Measurements from ENCODE around the gene PI4KA. TPM values are rescaled to one million over a fixed set of nuclear protein-coding genes. Genes with fewer than 3 reads are reported as not detected.
"Not testable (repeated sequence)": the region's sequence is repeated elsewhere in the genome, so short reads cannot be mapped to it uniquely, and the experiment has no call there.

The PI4KA gene
- total RNA-seq, 3 donors from 2014 or later (not counting 1 experiment from before 2014, with no cell fraction given), result 208 to 233 (median 215) TPM

DNA sequence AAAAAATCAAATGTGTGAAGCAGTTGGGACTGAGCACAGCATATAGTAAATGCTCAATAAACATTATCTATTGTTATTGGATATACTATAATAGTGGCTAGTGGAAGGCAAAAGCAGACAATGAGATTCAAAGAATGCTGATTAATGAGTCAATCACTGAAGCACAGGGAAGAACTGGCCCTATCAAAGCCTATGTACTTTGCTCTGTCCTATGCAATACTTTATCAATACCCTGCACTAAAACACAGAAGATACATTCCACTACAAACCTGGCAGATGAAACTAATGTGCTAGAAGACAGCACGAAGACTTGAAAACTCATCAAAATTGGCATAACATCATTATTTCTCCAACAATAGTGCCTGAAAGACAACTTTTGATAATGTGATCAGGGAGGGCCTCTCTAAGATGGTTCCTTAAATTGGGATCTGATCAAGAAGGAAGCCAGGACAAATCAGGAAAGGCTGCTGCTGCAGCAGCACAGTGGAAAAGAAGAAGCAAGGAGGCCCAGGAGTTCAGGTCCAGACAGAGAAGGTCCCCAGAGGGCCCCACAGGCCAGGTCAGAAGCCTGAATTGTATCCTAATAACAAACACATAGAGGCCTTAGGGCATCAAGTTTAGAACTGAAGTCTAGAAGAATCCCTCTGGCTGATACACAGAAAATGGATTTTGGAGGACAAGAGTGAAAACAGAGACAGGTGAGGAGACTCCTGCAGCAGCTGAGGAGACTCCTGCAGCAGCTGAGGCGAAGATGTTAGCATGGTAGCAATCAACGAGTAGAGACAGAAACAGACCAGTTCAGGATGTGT, 18.6 kb downstream of the PI4KA start:
- WGBS (ENCODE audit: insufficient coverage), result 92% methylated on average over 3 of the region's 3 CpGs
- Histone ChIP-seq H3K27me3 (ENCODE audit: control insufficient read depth, insufficient read depth, low read length) (no peaks in the 10 kb centered on the region), H3K4me1 (ENCODE audit: control insufficient read depth, insufficient read depth, low read length) (peaks cover 27% of the 10 kb centered on the region), H3K36me3 (ENCODE audit: control insufficient read depth, insufficient read depth, low read length) (no peaks in the 10 kb centered on the region), H3K4me3 (ENCODE audit: low read length) (no peak overlapping the region), H3K27ac (ENCODE audit: low read length) (no peak overlapping the region), H3K9me3 (ENCODE audit: control insufficient read depth, insufficient read depth, low read length) (no peaks in the 10 kb centered on the region)
- no peak for ATAC-seq
- DNase-seq, result no peak
- TF ChIP-seq, protein P1, sequence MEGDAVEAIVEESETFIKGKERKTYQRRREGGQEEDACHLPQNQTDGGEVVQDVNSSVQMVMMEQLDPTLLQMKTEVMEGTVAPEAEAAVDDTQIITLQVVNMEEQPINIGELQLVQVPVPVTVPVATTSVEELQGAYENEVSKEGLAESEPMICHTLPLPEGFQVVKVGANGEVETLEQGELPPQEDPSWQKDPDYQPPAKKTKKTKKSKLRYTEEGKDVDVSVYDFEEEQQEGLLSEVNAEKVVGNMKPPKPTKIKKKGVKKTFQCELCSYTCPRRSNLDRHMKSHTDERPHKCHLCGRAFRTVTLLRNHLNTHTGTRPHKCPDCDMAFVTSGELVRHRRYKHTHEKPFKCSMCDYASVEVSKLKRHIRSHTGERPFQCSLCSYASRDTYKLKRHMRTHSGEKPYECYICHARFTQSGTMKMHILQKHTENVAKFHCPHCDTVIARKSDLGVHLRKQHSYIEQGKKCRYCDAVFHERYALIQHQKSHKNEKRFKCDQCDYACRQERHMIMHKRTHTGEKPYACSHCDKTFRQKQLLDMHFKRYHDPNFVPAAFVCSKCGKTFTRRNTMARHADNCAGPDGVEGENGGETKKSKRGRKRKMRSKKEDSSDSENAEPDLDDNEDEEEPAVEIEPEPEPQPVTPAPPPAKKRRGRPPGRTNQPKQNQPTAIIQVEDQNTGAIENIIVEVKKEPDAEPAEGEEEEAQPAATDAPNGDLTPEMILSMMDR (IDR thresholded peaks at IDR 0.05), result no peak
- H3K4me1 Mint-ChIP-seq, result peaks cover 44 to 53% of the 10 kb centered on the region in 2 donors
- intact Hi-C loops (cut with micrococcal nuclease), result no loop called here
- H3K4me3 Mint-ChIP-seq, result no peak overlapping the region
- H3K9me3 Mint-ChIP-seq, result no peaks in the 10 kb centered on the region
- H3K27me3 Mint-ChIP-seq (ENCODE audit: low read depth in 2 of 2), result no peaks in the 10 kb centered on the region
- no peaks in the 10 kb centered on the region for H3K36me3 Mint-ChIP-seq
- H3K27ac Mint-ChIP-seq, result peak overlapping the region; percentile 5 to 65

DNA sequence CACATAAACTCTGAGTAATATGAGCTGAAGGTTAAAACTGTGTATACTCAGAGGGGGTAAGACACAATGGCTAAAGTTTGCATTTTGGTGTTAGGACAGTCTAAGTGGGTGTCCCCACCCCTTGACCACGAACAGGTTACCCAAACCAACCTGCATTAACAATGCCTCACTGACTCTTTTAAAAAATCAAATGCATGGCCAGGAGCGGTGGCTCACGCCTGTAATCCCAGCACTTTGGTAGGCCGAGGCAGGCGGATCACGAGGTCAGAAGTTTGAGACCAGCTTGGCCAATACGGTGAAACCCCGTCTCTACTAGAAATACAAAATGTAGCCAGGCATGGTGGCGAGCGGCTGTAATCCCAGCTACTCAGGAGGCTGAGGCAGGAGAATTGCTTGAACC, 19.3 kb downstream of the PI4KA start:
- H3K4me3 Mint-ChIP-seq; H3K27ac ChIP-seq (ENCODE audit: low read length); H3K36me3 ChIP-seq (ENCODE audit: control insufficient read depth, insufficient read depth, low read length); H3K27me3 Mint-ChIP-seq (ENCODE audit: low read depth in 2 of 2); ATAC-seq; H3K9me3 Mint-ChIP-seq; H3K9me3 ChIP-seq (ENCODE audit: control insufficient read depth, insufficient read depth, low read length); H3K36me3 Mint-ChIP-seq; H3K27me3 ChIP-seq (ENCODE audit: control insufficient read depth, insufficient read depth, low read length); H3K4me3 ChIP-seq (ENCODE audit: low read length); H3K27ac Mint-ChIP-seq; DNase-seq; intact Hi-C loops (cut with micrococcal nuclease): not testable (repeated sequence)
- WGBS (ENCODE audit: insufficient coverage), result 99% methylated on average over 10 of the region's 10 CpGs
- peaks cover 27% of the 10 kb centered on the region for H3K4me1 ChIP-seq (ENCODE audit: control insufficient read depth, insufficient read depth, low read length)
- H3K4me1 Mint-ChIP-seq, result peaks cover 41 to 51% of the 10 kb centered on the region in 2 donors

DNA sequence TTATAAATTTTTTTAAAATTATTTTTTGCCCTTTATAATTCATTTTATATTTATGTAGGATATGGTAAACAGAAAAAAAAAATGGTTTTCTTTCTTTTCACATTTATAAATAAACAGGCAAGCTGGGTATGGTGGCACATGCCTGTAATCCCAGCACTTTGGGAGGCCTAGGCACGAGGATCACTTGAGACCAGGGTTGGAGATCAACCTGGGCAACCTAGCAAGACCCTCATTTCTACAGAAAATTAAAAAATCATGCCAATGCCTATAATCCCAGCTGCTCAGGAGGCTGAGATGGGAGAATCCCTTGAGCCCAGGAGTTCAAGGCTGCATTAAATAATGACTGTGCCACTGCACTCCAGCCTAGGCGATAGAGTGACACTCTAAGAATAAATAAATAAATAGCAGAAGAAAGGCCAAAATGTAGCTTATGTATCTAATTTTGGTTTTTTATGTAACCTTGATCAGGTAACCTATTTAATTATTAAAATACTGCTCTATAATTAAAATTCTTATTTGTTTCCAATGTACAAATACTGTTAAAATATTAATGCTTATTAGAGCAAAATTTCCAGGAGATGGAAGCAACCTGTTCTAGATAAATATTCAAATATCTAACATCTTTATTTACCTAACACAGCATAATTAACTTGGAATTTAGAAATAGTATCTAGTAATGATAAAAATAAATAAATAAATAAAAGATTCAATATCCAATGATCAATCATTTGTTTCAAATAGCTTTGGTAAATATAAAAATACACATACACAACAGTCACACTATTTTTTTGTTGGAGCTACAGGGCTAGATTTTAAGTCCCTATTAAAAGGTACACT, 21.4 kb downstream of the PI4KA start:
- ATAC-seq (no peak), DNase-seq (no peak)
- no peaks in the 10 kb centered on the region for H3K9me3 ChIP-seq (ENCODE audit: control insufficient read depth, insufficient read depth, low read length)
- H3K4me1 ChIP-seq (ENCODE audit: control insufficient read depth, insufficient read depth, low read length), result peaks cover 27% of the 10 kb centered on the region
- Mint-ChIP-seq H3K9me3 (no peaks in the 10 kb centered on the region), H3K36me3 (no peaks in the 10 kb centered on the region), H3K27me3 (ENCODE audit: low read depth in 2 of 2) (no peaks in the 10 kb centered on the region), H3K4me3 (no peak overlapping the region), H3K4me1 (peaks cover 33 to 43% of the 10 kb centered on the region in 2 donors), H3K27ac (peak overlapping the region in 1 of 2 donors; percentile 40)
- intact Hi-C loops (cut with micrococcal nuclease), result no loop called here
- peaks cover 22% of the 10 kb centered on the region for H3K36me3 ChIP-seq (ENCODE audit: control insufficient read depth, insufficient read depth, low read length)
- WGBS (ENCODE audit: insufficient coverage), result 89% methylated on average over 1 of the region's 2 CpGs
- H3K27me3 ChIP-seq (ENCODE audit: control insufficient read depth, insufficient read depth, low read length), result no peaks in the 10 kb centered on the region
- H3K27ac ChIP-seq (ENCODE audit: low read length), result no peak overlapping the region
- TF ChIP-seq, protein P1 (IDR thresholded peaks at IDR 0.05), result no peak
- no peak overlapping the region for H3K4me3 ChIP-seq (ENCODE audit: low read length)

DNA sequence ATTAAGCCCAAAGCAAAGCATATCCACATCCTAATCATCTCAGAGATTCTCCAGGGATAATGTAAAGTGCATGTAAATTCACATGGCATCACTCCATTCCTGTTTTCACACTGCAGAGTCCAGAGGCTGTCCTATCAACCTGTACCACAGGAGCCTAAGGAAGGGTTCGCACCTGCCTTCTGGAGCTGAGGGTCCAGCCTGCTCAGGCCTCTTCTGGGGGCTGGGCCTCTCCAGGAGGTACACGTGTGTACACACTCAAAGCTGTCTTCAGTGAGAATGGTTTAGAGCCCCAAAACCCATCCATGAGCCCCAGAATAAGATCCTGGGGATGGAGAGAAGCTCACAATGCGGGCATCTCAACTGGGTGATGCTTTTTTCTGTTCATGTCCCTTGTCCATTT, 23.9 kb downstream of the PI4KA start:
- intact Hi-C loops (cut with micrococcal nuclease), result no loop called here
- peaks cover 11 to 23% of the 10 kb centered on the region in 2 donors for H3K4me1 Mint-ChIP-seq
- peaks cover under 1% of the 10 kb centered on the region for H3K36me3 Mint-ChIP-seq
- no peak overlapping the region for H3K4me3 Mint-ChIP-seq
- Histone ChIP-seq H3K27ac (ENCODE audit: low read length) (no peak overlapping the region), H3K4me3 (ENCODE audit: low read length) (no peak overlapping the region), H3K4me1 (ENCODE audit: control insufficient read depth, insufficient read depth, low read length) (peaks cover 14% of the 10 kb centered on the region), H3K9me3 (ENCODE audit: control insufficient read depth, insufficient read depth, low read length) (no peaks in the 10 kb centered on the region), H3K27me3 (ENCODE audit: control insufficient read depth, insufficient read depth, low read length) (no peaks in the 10 kb centered on the region), H3K36me3 (ENCODE audit: control insufficient read depth, insufficient read depth, low read length) (peaks cover 36% of the 10 kb centered on the region)
- H3K27me3 Mint-ChIP-seq (ENCODE audit: low read depth in 2 of 2), result no peaks in the 10 kb centered on the region
- H3K27ac Mint-ChIP-seq, result peak overlapping the region in 1 of 2 donors; percentile 27
- DNase-seq, result no peak
- no peak for ATAC-seq
- no peaks in the 10 kb centered on the region for H3K9me3 Mint-ChIP-seq
- WGBS (ENCODE audit: insufficient coverage), result 97% methylated on average over 3 of the region's 3 CpGs
- TF ChIP-seq, protein P1 (IDR thresholded peaks at IDR 0.05), result no peak

All from natural killer cell (primary cell).